PC-3 (cell line): ENCODE results near the gene LIN9. TPM values are rescaled to one million over a fixed set of nuclear protein-coding genes. Genes with fewer than 3 reads are reported as not detected.
"Not testable (repeated sequence)": the region's sequence is repeated elsewhere in the genome, so short reads cannot be mapped to it uniquely, and the experiment has no call there.

ENCODE experiments used
- ATAC-seq: fragments of 200-7000 bp; cut with Tn5 transposase; 2 replicates; pipeline ENCODE4 v1.9.1; 2020; ENCODE audit warnings: mild to moderate bottlenecking, moderate library complexity
- BruUV-seq: library from RNA; stranded (reverse); fragments of 400-500 nt; replicated peaks from 2 replicates; lab custom pipeline; 2021; lab: Mats Ljungman, UMichigan
- CTCF ChIA-PET: fragments of 300-600 bp; sonication (Branson Sonifier 250); formaldehyde crosslinking; loops from one replicate; lab custom pipeline; 2022; ENCODE audit warnings: antibody characterized with exemption; lab: Charles Lee
- POLR2A ChIA-PET: fragments of 300-600 bp; sonication (Branson Sonifier 250); formaldehyde crosslinking; loops from one replicate; lab custom pipeline; 2022; ENCODE audit warnings: antibody characterized with exemption; ENCODE audit not compliant: unreplicated experiment; lab: Charles Lee
- DNase-seq: peaks from one replicate; pipeline ENCODE4 v3.0.0-alpha.2; 2015
- H2AFZ ChIP-seq: fragments of 300-600 bp; sonication (generic); 2 replicates; pipeline ENCODE4 v1.6.0; 2016; ENCODE audit warnings: antibody characterized with exemption, low read length
- H3F3A ChIP-seq: fragments of 300-600 bp; sonication (generic); one replicate; pipeline ENCODE4 v1.6.0; 2017; ENCODE audit warnings: antibody characterized with exemption, low read length, control low read depth, mild to moderate bottlenecking; ENCODE audit not compliant: unreplicated experiment
- H3K27ac ChIP-seq: fragments of 300-600 bp; sonication (generic); 2 replicates; pipeline ENCODE4 v1.5.1; 2016; ENCODE audit warnings: mild to moderate bottlenecking, low read length
- H3K27me3 ChIP-seq: fragments of 300-600 bp; sonication (generic); 2 replicates; pipeline ENCODE4 v1.6.1; 2016; ENCODE audit warnings: low read length, mixed read lengths
- H3K36me3 ChIP-seq: fragments of 300-600 bp; sonication (generic); 2 replicates; pipeline ENCODE4 v1.6.1; 2016; ENCODE audit warnings: low read depth, mixed run types, low read length, mixed read lengths
- H3K4me1 ChIP-seq: fragments of 300-600 bp; sonication (generic); 2 replicates; pipeline ENCODE4 v1.5.1; 2016; ENCODE audit warnings: low read length; ENCODE audit not compliant: insufficient read depth
- H3K4me2 ChIP-seq: fragments of 300-600 bp; sonication (generic); 2 replicates; pipeline ENCODE4 v1.6.0; 2016; ENCODE audit warnings: low read length
- H3K4me3 ChIP-seq: fragments of 300-600 bp; sonication (generic); 2 replicates; pipeline ENCODE4 v1.5.1; 2016; ENCODE audit warnings: mild to moderate bottlenecking, low read length, mixed read lengths
- H3K79me2 ChIP-seq: fragments of 300-600 bp; sonication (generic); 2 replicates; pipeline ENCODE4 v1.6.1; 2017; ENCODE audit warnings: low read length, mixed read lengths
- H3K9ac ChIP-seq: fragments of 300-600 bp; sonication (generic); 2 replicates; pipeline ENCODE4 v1.6.0; 2016; ENCODE audit warnings: mild to moderate bottlenecking, low read length
- H3K9me2 ChIP-seq: fragments of 300-600 bp; sonication (generic); replicated peaks from 2 replicates; pipeline ENCODE4 v1.6.1; 2016; ENCODE audit warnings: mixed run types, low read length, mixed read lengths
- H3K9me3 ChIP-seq: fragments of 300-600 bp; sonication (generic); 2 replicates; pipeline ENCODE4 v1.6.1; 2016; ENCODE audit warnings: low read length, mixed read lengths
- H4K20me1 ChIP-seq: fragments of 300-600 bp; sonication (generic); 2 replicates; pipeline ENCODE4 v1.6.1; 2016; ENCODE audit warnings: low read length, mixed read lengths
- EZH2 ChIP-seq: fragments of 300-600 bp; sonication (generic); IDR thresholded peaks from one replicate; pipeline ENCODE4 v1.6.1; 2017; ENCODE audit warnings: antibody characterized with exemption, mild to moderate bottlenecking, low read length; ENCODE audit not compliant: unreplicated experiment
- EZH2phosphoT487 ChIP-seq: fragments of 300-600 bp; sonication (generic); IDR thresholded peaks from 2 replicates; pipeline ENCODE4 v1.6.1; 2018; ENCODE audit warnings: mild to moderate bottlenecking, antibody characterized with exemption, low read length, borderline replicate concordance
- intact Hi-C: fragments of 100-400 bp; cut with micrococcal nuclease; formaldehyde crosslinking; loops from 2 replicates; pipeline ENCODE4 v1.9.0; 2023
- total RNA-seq: library from RNA; depleted of rRNA; stranded (reverse); fragments of >200 nt; gene quantifications from 2 replicates; pipeline ENCODE4 v1.2.3, GENCODE V29; 2014
- TF ChIP-seq, protein P1 (sequence below): fragments of 300-600 bp; sonication (generic); conservative IDR thresholded peaks from 2 replicates; pipeline ENCODE4 v1.5.1; 2017; ENCODE audit warnings: antibody characterized with exemption, low read depth, mild to moderate bottlenecking, low read length

Gene LIN9
- total RNA-seq, 1 experiment from 2014 or later: 25.3 TPM

DNA sequence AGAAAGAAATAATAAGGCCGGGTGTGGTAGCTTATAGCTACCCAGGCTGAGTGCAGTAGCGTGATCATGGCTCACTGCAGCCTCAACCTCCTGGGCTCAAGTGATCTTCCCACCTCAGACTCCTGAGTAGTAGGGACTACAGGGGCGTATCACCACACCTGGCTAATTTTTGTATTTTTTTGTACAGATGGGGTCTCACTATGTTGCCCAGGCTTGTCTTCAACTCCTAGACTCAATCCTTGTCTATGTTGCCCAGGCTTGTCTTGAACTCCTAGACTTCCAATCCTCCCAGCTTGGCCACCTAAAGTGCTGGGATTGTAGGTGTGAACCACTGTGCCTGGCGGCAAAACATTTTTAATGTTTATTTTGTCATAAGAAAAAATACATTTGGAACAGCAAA is 55.0 kb downstream of the LIN9 start:
- ChIA-PET POLR2A (no interaction called here), CTCF (no interaction called here)
- H3K79me2 ChIP-seq: no peaks in the 10 kb centered on the region
- ATAC-seq (no peak), DNase-seq (no peak)
- no peaks in the 10 kb centered on the region for H3K4me1 ChIP-seq
- no TSS peak for BruUV-seq
- no peak overlapping the region for H3K4me2 ChIP-seq
- no peaks in the 10 kb centered on the region for H3K27me3 ChIP-seq
- no peaks in the 10 kb centered on the region for H3F3A ChIP-seq
- H3K4me3 ChIP-seq: no peak overlapping the region
- H3K9me3 ChIP-seq: no peaks in the 10 kb centered on the region
- no peaks in the 10 kb centered on the region for H4K20me1 ChIP-seq
- H3K9me2 ChIP-seq: no peaks in the 10 kb centered on the region
- no peak overlapping the region for H3K27ac ChIP-seq
- no peak overlapping the region for H2AFZ ChIP-seq
- H3K9ac ChIP-seq: no peak overlapping the region
- intact Hi-C loops: no loop called here
- no peak for TF ChIP-seq EZH2
- no peak for TF ChIP-seq EZH2phosphoT487
- TF ChIP-seq, protein P1, sequence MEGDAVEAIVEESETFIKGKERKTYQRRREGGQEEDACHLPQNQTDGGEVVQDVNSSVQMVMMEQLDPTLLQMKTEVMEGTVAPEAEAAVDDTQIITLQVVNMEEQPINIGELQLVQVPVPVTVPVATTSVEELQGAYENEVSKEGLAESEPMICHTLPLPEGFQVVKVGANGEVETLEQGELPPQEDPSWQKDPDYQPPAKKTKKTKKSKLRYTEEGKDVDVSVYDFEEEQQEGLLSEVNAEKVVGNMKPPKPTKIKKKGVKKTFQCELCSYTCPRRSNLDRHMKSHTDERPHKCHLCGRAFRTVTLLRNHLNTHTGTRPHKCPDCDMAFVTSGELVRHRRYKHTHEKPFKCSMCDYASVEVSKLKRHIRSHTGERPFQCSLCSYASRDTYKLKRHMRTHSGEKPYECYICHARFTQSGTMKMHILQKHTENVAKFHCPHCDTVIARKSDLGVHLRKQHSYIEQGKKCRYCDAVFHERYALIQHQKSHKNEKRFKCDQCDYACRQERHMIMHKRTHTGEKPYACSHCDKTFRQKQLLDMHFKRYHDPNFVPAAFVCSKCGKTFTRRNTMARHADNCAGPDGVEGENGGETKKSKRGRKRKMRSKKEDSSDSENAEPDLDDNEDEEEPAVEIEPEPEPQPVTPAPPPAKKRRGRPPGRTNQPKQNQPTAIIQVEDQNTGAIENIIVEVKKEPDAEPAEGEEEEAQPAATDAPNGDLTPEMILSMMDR: no peak
- peaks cover 20% of the 10 kb centered on the region for H3K36me3 ChIP-seq

DNA sequence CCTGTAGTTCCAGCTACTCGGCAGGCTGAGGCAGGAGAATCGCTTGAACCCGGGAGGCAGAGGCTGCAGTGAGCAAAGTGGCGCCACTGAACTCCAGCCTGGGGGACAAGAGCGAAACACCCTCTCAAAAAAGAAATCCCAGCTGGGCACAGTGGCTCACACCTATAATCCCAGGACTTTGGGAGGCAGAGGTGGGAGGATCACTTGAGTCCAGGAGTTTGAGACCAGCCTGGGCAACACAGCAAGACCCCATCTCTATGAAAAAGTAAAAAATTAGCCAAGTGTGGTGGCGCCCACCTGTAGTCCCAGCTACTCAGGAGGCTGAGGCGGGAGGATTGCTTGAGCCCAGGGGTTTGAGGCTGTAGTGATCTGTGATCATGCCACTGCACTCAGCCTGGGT is 56.1 kb downstream of the LIN9 start:
- CTCF ChIA-PET, H3K4me3 ChIP-seq, H3K9me2 ChIP-seq, H3K9ac ChIP-seq, DNase-seq, H3K27ac ChIP-seq, H3K79me2 ChIP-seq, BruUV-seq, H4K20me1 ChIP-seq, H3K27me3 ChIP-seq, POLR2A ChIA-PET, ATAC-seq, H3K4me2 ChIP-seq, intact Hi-C loops, H3F3A ChIP-seq, H2AFZ ChIP-seq, H3K4me1 ChIP-seq, H3K9me3 ChIP-seq: not testable (repeated sequence)
- peaks cover 22% of the 10 kb centered on the region for H3K36me3 ChIP-seq

DNA sequence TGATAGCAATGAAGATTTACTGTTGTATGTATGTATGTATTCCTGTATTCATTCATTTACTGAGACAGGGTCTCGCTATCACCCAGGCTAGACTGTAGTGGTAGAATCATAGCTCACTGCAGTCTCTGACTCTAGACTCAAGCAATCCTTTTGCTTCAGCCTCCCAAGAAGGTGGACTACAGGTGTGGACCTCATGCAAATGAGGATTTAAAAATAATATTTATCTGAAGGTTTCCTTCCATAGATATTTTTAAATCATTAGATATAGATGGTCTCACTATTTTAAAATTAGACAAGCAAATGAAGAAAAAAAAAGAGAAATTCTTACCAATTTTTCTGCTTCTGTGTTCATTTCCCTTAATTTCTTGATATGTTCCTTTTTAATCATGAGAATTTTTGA is 58.5 kb downstream of the LIN9 start:
- Histone ChIP-seq H3K79me2 (no peaks in the 10 kb centered on the region), H2AFZ (no peak overlapping the region), H3K9ac (no peak overlapping the region), H3K4me1 (no peaks in the 10 kb centered on the region), H3K4me2 (no peak overlapping the region), H3F3A (no peaks in the 10 kb centered on the region), H3K9me3 (no peaks in the 10 kb centered on the region), H3K9me2 (no peaks in the 10 kb centered on the region), H3K27ac (no peak overlapping the region), H4K20me1 (no peaks in the 10 kb centered on the region), H3K4me3 (no peak overlapping the region), H3K27me3 (no peaks in the 10 kb centered on the region), H3K36me3 (peaks cover 19% of the 10 kb centered on the region)
- CTCF ChIA-PET: no interaction called here
- intact Hi-C loops: no loop called here
- DNase-seq (no peak), ATAC-seq (no peak)
- POLR2A ChIA-PET: no interaction called here
- no TSS peak for BruUV-seq
- TF ChIP-seq, protein P1: no peak
- TF ChIP-seq EZH2phosphoT487: no peak
- TF ChIP-seq EZH2: no peak
